CD4-positive, alpha-beta T cell treated with Interleukin-1 beta for 1 hour (primary cell): ENCODE measurements around the gene SLC6A15.

Experiments used
- DNase-seq, 2 donors: peaks; one replicate each; pipeline ENCODE4 v3.0.0-alpha.2; 2020 to 2022

SLC6A15 gene

GRCh38 chr12:84912198-84913128, at the start of gene SLC6A15:
Gene SLC6A15 (minus strand): TSS chr12:84912799. CDS start chr12:84892120, 20,679 bp downstream.
- no peak for DNase-seq

- no peak for DNase-seq
Observed at GRCh38 chr12:84960918-84961317, 48.3 kb upstream of the SLC6A15 start.

GRCh38 chr12:84955298-84955697, 42.7 kb upstream of the SLC6A15 start:
- no peak for DNase-seq

- DNase-seq, result no peak
Observed at GRCh38 chr12:84954415-84954814, 41.8 kb upstream of the SLC6A15 start.

- DNase-seq, result no peak
Observed at GRCh38 chr12:84950971-84951546, 38.5 kb upstream of the SLC6A15 start.

- no peak for DNase-seq
Observed at GRCh38 chr12:84946753-84947152, 34.2 kb upstream of the SLC6A15 start.

- DNase-seq, result no peak
Observed at GRCh38 chr12:84937415-84937814, 24.8 kb upstream of the SLC6A15 start.

GRCh38 chr12:84929501-84929900, 16.9 kb upstream of the SLC6A15 start:
- no peak for DNase-seq

- no peak for DNase-seq
Observed at GRCh38 chr12:84924981-84925380, 12.4 kb upstream of the SLC6A15 start.

- DNase-seq, result no peak
Observed at GRCh38 chr12:84922693-84923092, 10.1 kb upstream of the SLC6A15 start.

- no peak for DNase-seq
Observed at GRCh38 chr12:84920331-84920730, 7.7 kb upstream of the SLC6A15 start.

GRCh38 chr12:84919271-84919670, 6.7 kb upstream of the SLC6A15 start:
- DNase-seq, result no peak

GRCh38 chr12:84913129-84913515, 523 bp upstream of the SLC6A15 start:
- DNase-seq, result no peak

- DNase-seq, result no peak
Observed at GRCh38 chr12:84911271-84912197, 1.1 kb downstream of the SLC6A15 start.

GRCh38 chr12:84910549-84911241, 1.9 kb downstream of the SLC6A15 start:
- no peak for DNase-seq

GRCh38 chr12:84904051-84904450, 8.5 kb downstream of the SLC6A15 start:
- DNase-seq, result no peak

- DNase-seq, result no peak
Observed at GRCh38 chr12:84891106-84891838, 21.3 kb downstream of the SLC6A15 start.

GRCh38 chr12:84889818-84890217, 22.8 kb downstream of the SLC6A15 start:
- DNase-seq, result no peak

- no peak for DNase-seq
Observed at GRCh38 chr12:84888861-84889260, 23.7 kb downstream of the SLC6A15 start.

- DNase-seq, result no peak
Observed at GRCh38 chr12:84877340-84877739, 35.3 kb downstream of the SLC6A15 start.

- no peak for DNase-seq
Observed at GRCh38 chr12:84875241-84875640, 37.4 kb downstream of the SLC6A15 start.

- no peak for DNase-seq
Observed at GRCh38 chr12:84874825-84875139, 37.8 kb downstream of the SLC6A15 start.
